ENCODE results near the gene PXK.

GRCh38 chr3:58296843-58297242 lies 35.8 kb upstream of the PXK start:
- TF ChIP-seq POLR2A (IDR thresholded peaks at IDR 0.05) (no peak), EP300 (IDR thresholded peaks at IDR 0.05) (no peak)

Measured in tibial nerve (tissue), 3 donors.